Stimulated activated CD8-positive, alpha-beta memory T cell treated with anti-CD3 and anti-CD28 coated beads, Interleukin-12 subunit alpha, Interleukin-12 subunit beta, amount 100 ng/mL, for 24 hours (primary cell): ENCODE data around the gene PTPRF.
"Not testable (repeated sequence)": the region's sequence is repeated elsewhere in the genome, so short reads cannot be mapped to it uniquely, and the experiment has no call there.

Experiments
- DNase-seq: peaks from one replicate; pipeline ENCODE4 v3.0.0-alpha.2; 2020; ENCODE audit errors: extremely low read depth

PTPRF gene

GRCh38 chr1:43625063-43625780, 94.5 kb downstream of the PTPRF start:
- no peak for DNase-seq

- no peak for DNase-seq
Observed at GRCh38 chr1:43632135-43632670, 101.5 kb downstream of the PTPRF start.

- DNase-seq = no peak
Observed at GRCh38 chr1:43634721-43635120, 104.0 kb downstream of the PTPRF start.

- DNase-seq = no peak
Observed at GRCh38 chr1:43636006-43636641, 105.4 kb downstream of the PTPRF start.

- no peak for DNase-seq
Observed at GRCh38 chr1:43637267-43637666, 106.6 kb downstream of the PTPRF start.

- not testable (repeated sequence) for DNase-seq
Observed at GRCh38 chr1:43638381-43638780, 107.7 kb downstream of the PTPRF start.

GRCh38 chr1:43639976-43640794, 109.5 kb downstream of the PTPRF start:
- no peak for DNase-seq

GRCh38 chr1:43644558-43644957, 113.9 kb downstream of the PTPRF start:
- DNase-seq = no peak

GRCh38 chr1:43645461-43645860, 114.8 kb downstream of the PTPRF start:
- no peak for DNase-seq

- not testable (repeated sequence) for DNase-seq
Observed at GRCh38 chr1:43647331-43647730, 116.6 kb downstream of the PTPRF start.

- DNase-seq = no peak
Observed at GRCh38 chr1:43648221-43648847, 117.7 kb downstream of the PTPRF start.

GRCh38 chr1:43648876-43649477, 118.3 kb downstream of the PTPRF start:
- no peak for DNase-seq

- peak; percentile 83 for DNase-seq
Observed at GRCh38 chr1:43650310-43651085, 119.8 kb downstream of the PTPRF start.

GRCh38 chr1:43651188-43651587, 120.5 kb downstream of the PTPRF start:
- no peak for DNase-seq

- DNase-seq = no peak
Observed at GRCh38 chr1:43651902-43652301, 121.2 kb downstream of the PTPRF start.

GRCh38 chr1:43653339-43653738, 122.7 kb downstream of the PTPRF start:
- DNase-seq = no peak

GRCh38 chr1:43653893-43654292, 123.2 kb downstream of the PTPRF start:
- DNase-seq = no peak

- no peak for DNase-seq
Observed at GRCh38 chr1:43655953-43656352, 125.3 kb downstream of the PTPRF start.

- no peak for DNase-seq
Observed at GRCh38 chr1:43659212-43660166, 128.8 kb downstream of the PTPRF start.

- no peak for DNase-seq
Observed at GRCh38 chr1:43660355-43660754, 129.7 kb downstream of the PTPRF start.
